ENCODE results near the gene GNA12.
"Not testable (repeated sequence)": the region's sequence is repeated elsewhere in the genome, so short reads cannot be mapped to it uniquely, and the experiment has no call there.

GNA12 gene

DNA sequence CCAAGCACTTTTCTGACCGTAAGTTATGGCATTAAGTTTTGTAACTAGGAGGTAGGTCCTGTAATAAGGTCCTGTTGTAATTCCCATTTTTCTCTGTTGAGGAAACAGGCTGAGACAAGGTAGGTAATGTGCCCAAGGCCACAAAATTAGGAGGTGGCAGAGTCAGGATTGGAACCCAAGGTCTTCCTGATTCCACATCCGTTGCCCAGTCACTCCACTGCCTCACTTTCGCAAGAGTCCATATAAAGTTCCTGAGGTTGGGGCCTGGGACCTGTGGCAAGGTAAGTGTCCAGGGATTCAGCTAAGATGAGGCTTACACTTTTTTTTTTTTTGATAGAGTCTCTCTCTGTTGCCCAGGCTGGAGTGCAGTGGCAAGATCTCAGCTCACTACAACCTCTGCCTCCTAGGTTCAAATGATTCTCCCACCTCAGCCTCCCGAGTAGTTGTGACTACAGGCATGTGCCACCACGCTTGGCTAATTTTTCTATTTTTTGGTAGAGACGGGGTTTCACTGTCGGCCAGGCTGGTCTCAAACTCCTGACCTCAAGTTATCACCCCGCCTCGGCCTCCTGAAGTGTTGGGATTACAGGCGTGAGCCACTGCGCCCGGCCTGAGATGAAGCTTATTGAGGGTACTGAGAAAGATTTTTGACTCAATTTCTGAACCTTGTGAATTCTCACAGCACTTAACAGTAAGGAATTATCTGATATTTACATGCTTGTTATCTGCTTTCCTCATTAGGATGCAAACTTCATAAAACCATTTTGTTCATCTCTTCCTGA is 20.3 kb upstream of the GNA12 start:
- no peak for DNase-seq

DNA sequence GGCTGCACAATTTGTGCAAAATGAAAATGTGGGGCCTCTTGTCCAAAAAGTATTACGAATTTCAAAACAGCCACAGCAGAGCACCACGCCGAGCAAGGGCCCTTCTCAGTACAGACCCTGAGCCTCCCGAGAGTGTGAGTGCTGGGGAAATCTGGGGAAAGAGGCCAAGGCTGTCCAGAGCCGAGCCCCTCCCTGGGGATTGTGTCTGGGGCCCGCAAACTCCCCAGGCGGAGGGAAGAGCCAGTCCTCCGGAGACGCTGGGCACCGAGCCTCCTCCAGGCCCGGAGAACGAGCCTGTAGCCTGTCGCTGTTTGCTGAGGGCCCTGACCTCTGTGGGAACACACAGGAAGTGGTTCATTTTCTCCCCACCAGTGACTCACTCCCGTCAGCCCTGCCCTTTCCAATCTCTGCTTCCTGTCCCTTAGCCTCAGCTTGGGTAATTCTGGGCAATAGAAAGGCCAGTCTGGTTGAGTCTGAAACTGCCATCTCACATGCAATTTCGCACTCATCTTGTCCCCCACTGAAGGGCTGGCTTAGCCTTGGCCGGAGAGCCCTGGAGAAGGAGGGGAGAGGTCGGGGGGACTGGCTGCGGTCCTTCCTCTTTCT is 19.5 kb upstream of the GNA12 start:
- DNase-seq: peak; percentile 72

DNA sequence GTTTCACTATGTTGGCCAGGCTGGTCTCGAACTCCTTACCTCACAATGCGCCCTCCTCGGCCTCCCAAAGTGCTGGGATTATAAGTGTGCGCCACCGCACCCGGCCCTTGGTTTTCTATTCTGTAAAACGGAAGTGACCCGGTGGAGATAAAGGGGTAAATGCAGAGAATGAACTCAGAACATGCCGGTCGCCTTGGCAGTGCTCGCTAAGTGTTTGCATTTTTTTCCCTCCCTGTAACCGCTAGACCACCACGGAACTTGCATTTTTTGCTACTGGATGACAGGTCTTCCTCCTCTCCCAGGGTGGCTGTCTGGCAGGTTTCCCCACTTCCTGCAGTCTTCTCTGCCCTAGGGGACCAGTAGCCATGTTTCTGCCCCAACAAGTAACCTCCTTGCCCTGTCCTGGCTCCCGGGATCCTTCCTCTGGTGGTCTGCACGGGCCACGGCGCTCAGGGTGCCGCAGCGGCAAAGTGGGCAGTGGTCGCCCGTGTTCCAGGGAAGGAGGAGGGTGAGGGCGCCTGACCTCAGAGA is 18.8 kb upstream of the GNA12 start:
- peak; percentile 42 for DNase-seq

DNA sequence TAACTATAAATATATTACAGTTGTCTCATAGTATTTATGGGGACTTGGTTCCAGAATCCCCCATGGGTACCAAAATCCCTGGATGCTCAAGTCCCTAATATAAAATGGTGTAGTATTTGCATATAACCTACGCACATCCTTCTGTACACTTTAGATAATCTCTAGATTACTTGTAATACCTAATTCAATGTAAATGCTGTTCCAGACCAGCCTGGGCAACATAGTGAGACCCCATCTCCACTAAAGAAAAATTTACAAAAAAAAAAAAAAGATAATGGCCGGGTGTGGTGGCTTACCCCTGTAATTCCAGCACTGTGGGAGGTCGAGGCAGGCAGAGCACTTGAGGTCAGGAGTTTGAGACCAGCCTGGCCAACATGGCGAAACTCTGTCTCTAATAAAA is 17.4 kb upstream of the GNA12 start:
- no peak for DNase-seq

DNA sequence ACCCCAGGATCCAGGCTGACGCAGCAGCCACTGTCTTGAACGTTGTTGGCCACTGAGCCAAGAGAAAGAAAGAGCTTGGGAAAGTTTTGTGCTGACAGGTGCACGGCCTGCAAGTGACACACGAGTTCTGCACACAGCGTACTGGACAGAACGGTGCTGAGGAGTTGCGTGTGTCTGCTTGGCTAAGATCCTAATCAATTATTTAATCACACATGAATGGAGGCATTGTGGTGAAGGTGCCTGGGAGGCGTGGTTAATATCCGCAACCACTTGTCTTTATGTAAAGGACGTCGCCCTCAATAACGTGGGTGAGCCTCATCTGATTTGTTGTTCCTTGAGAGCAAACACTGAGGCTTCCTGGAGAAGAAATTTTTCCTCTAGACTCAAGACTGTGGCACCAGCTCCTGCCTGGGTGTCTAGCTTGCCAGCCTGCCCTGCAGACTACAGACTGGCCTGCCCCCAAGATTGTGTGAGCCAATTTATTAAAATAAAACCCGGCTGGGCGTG is 16.6 kb upstream of the GNA12 start:
- no peak for DNase-seq

DNA sequence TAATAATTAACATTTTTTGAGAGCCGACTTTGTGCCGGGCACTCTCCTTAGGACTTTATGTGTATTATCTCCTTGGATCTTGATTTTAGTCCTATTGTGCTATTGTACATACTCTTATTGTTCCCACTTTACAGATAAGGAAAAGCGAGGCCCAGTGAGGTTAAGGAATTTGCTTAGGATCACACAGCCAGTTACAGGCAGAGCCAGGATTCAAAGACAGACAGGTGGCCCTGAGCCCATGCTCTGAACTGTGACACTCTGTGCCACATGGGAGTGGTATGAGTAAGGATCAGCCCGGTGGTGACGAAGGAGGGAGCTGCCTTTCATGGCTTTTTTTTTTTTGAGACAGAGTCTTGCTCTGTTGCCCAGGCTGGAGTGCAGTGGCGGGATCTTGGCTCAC is 15.8 kb upstream of the GNA12 start:
- no peak for DNase-seq

DNA sequence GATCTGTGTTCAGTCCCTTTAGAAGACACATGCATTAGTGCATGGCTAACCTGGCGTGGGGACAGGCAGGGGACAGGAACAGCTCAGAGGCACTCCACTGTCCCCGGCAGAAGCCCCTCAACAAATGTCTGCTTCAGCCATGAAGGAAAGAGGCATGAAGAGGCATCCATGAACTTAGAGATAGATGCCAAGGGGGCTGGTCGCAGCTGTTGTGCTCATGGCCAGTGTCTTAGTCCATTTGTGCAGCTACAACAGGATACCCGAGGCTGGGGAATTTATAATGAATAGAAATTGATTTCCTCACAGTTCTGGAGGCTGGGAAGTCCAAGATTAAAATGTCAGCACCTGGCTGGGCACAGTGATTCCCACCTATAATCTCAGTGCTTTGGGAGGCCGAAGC is 14.5 kb upstream of the GNA12 start:
- DNase-seq: no peak

DNA sequence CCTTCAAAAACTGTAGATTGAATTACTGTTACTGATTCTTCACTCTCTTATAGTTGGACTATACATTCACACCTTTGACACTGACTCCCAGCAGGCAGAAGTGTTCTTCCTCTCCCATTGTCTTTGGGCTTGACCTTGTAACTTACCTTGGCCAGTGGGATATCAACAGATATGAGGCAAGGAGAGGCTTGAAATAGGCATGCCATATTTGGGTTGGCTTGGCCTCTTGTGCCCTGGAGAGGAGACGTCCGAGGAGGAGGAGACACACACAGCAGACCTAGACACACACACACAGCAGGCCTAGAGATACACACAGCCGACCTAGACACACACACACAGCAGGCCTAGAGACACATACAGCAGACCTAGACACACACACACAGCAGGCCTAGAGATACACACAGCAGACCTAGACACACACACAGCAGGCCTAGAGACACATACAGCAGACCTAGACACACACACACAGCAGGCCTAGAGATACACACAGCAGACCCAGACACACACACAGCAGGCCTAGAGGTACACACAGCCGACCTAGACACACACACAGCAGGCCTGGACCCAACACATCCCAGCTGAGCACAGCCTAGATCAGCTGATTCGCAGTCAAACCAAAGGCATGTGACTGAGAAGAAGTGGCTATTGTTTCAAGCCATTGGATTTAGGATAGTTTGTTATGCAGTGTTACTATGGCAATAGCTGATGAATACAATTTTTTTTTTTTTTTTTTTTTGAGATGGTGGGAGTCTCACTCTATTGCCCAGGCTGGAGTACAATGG is 12.5 kb upstream of the GNA12 start:
- DNase-seq: no peak

DNA sequence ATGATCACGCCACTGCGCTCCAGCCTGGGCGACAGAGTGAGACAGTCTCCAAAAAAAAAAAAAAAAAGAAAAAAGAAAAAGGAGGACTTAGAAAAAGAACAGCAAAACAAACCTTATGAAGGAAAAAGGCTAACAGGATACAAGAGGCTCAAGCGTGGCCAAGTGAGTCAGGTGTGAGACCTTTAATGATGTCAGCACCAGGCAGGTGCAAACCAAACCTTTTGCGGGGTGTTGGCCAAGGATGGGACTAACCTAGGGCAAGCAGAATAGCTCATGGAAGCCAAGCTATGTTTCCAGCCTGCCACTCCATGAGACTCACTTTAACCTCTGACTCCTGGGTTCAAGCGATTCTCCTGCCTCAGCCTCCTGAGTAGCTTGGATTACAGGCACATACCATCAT is 11.3 kb upstream of the GNA12 start:
- DNase-seq: no peak

DNA sequence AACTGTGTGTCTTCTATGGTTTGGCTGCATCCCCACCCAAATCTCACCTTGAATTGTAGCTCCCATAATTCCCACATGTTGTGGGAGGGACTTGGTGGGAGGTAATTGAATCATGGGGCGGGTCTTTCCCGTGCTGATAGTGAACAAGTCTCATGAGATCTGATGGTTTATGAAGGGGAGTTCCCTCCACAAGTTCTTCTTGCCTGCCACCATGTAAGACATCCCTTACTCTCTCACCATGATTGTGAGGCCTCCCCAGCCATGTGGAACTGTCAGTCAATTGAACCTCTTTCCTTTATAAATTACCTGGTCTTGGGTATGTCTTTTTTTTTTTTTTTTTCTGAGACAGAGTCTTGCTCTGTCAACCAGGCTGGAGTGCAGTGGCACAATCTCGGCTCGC is 9.4 kb upstream of the GNA12 start:
- DNase-seq: not testable (repeated sequence)

DNA sequence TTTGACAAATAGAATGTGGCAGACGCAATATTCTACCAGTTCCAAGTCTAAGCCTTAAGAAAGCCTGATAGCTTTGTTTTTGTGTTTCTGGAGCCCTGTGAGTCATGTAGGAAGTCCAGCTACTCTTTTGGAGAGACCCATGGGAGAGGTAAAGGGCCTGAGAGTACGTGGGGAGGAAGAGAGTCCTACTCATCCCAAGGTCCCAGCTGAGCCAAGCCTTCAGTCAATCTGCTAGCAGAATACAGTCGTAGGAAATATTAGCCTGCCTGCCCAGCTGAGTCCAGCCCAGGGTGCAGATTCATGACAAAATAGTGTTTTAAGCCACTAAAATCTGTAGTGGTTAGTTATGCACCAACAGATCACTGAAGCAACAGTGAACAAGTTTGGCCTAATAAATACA is 9.0 kb upstream of the GNA12 start:
- DNase-seq: no peak

DNA sequence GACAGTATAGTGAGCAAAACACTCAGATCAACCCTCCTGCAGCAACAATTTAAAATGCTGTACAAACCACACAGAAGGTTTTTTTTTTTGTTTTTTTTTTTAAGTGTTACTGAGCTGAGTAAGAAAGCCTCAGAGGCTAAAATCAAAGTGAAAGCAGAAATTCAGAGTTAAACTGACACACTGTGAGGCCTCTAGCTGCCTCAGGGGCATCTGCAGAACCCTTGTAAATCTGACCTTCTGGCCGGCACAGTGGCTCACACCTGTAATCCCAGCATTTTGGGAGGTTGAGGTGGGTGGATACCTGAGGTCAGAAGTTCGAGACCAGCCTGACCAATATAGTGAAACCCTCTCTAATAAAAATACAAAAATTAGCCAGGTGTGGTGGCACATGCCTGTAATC is 7.4 kb upstream of the GNA12 start:
- no peak for DNase-seq

DNA sequence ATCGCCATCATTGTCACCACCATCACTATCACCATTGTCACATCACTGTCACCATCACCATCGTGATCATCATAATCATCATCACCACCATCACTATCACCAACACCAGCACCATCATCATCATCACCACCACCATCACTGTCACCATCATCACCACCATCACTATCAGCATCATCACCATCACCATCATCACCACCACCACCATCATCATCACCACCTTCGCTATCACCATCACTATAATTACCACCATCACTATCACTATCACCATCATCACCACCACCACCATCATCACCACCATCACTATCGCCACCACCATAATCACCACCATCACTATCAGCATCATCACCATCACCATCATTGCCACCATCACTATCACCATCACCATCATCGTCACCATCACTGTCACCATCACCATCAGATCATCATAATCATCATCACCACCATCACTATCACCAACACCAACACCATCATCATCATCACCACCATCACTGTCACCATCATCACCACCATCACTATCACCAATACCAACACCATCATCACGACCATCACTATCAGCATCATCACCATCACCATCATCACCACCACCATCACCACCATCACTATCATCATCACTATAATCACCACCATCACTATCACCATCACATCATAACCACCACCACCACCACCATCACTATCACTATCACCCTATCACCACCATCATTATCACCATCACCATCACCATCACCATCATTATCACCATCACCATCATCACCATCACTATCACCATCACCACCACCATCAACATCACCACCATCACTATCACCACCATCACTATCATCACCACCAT is 6.0 kb upstream of the GNA12 start:
- no peak for DNase-seq

DNA sequence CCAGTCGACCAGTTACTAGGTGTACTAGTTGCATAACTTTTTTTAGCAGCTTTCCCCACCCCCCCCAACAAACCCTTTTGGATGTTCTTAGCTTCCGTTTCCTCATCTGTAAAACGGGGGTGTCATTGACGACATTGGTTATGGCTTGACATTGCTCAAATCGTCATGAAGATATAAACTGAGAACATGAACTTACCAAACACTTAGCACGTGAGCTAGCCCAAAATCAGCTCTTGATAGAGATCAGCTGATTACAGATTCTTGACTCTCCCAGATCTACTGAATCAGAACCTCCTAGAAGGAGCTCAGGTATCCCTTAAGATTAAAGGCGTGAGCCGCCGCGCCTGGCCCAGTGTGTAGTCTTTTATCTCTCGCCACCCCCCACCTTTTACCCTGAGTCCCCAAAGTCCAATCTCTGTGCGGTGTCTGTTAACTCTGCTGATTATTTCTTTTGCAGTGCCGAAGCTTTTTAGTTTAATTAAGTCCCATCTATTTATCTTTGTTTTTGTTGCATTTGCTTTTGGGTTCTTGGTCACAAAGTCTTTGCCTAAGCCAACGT is 1.0 kb upstream of the GNA12 start:
- no peak for DNase-seq

DNA sequence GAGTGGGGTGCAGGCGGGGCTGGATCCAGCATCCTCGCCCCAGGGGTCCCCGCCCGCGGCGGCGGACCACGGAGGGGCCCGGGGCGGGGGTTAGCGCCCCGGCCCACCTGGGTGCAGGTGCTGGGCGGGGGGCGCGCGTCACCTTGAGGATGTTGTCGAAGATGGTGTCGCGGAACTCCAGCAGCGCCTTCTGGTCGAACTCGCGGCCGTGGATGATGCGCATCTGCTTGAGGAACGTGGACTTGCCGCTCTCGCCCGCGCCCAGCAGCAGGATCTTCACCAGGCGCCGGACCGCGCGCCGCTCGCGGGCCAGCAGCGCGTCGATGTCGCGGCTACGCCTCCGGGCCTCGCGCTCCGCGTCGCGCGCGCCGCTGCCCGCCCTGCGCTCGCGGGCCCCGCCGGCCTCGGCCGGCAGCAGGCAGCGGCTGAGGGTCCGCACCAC is 376 bp downstream of the GNA12 start:
- peak; percentile 29 for DNase-seq

DNA sequence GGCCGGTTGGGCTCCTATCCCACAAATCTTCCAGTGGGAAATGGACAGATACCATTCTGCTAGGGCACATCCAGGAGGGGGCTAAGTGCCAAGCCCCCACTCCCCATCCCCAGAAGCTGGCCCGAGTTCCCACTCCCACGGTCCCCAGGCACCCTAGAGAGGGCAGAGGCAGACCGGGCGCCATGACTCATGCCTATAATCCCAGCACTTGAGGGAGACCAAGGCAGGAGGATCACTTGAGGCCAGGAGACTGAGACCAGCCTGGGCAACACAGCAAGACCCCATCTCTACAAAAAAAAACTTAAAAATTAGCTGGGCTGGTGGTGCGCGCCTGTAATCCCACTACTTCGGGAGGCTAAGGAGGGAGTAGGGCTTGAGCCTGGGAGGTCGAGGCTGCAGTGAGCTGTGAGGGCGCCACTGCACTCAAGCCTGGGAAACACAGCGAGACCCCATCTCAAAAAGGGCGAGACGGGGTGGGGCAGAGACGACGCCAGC is 870 bp downstream of the GNA12 start:
- DNase-seq: no peak

DNA sequence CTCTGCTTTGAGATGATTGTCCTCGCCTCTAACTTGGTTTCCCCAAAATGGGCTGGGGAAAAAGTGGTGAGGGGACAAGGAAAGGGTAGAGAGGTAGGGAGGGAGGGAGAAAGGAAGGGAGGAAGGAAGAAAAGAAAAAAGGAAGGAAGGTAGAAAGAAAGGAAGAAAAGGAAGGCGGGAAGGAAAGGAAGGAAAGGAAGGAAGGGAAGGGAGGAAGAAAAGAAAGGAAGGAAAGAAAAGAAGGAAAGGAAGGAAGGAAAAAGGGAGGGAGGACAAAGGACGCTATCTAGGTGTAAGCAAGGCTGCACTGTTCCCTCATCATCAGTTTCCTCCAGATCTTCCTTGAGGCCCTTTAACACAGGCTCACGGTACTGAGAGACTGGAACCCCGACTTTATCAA is 2.2 kb downstream of the GNA12 start:
- no peak for DNase-seq

DNA sequence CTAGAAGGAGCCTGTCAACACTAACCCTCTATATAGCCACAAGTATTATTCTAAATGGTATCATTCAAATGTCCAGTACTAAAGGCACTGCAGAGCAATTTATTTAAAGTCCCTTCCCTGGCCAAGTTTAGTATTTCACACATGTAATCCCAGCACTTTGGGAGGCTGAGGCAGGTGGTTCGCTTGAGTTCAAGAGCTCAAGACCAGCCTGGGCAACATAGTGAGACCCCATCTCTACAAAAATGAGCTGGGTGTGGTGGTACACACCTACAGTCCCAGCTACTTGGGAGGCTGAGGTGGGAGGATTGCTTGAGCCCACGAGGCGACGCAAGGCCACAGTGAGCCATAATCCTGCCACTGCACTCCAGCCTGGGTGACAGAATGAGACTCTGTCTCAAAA is 3.6 kb downstream of the GNA12 start:
- no peak for DNase-seq

DNA sequence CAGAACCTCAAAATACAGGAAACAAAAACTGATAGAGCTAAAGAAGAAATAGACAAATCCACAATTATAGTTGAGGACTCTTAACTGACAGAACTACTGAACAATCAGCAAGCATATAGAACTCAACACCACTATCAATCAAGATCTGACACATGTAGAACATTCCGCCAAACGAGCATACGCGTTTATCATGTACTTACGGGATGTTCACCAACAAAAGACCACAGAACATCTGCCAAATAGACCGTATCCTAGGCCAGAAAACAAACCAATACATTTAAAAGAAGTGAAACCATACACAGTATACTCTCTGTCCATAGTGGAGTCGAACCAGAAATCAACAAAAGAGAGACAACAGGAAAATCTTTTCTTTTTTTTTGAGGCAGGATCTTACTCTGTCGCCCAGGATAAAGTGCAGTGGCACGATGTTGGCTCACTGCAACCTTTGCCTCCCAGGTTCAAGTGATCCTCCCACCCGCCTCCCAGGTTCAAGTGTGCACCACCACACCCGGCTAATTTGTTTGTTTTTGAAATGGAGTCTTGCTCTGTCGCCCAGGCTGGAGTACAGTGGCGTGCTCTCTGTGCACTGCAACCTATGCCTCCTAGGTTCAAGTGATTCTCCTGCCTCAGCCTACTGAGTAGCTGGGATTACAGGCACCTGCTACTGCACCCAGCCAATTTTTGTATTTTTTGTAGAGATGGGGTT is 5.1 kb downstream of the GNA12 start:
- no peak for DNase-seq

DNA sequence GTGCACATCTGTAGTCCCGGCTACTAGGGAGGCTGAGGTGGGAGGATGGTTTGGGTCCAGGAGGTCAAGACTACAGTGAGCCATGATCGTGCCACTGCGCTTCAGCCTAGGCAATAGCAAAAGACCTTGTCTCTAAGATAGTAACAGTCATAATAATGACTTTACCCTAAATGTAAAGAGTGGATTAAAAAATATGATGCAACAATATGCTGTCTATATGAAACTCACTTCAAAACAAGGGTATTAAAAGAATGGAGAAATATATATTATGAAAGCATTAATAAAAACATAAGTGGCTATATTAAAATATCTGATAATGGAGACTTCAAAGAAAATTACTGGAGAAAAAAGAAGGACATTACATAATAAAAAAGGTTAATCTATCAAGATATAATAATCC is 5.7 kb downstream of the GNA12 start:
- no peak for DNase-seq

DNA sequence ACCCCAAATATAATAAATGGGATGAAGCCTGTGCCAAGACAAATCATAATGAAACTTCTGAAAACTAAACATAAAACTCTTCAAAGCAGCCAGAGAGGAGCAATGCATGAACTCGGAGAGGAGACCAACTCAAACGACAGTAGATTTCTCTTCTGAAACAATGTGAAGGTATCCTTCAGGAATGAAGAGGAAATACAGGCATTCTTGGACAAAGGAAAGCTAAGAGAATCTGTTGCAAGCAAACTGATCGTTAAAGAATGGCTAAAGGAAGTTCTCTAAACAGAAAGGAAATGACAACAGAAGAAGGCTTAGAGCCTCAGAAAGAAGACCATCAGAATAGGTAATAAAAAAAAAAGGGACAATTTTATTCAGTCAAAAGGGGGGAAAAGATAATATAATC is 6.6 kb downstream of the GNA12 start:
- no peak for DNase-seq
